K562 (cell line): ENCODE results near the gene CDS1. TPM values are rescaled to one million over a fixed set of nuclear protein-coding genes. Genes with fewer than 3 reads are reported as not detected.

Experiments used
- ATAC-seq: fragments of 200-7000 bp; cut with Tn5 transposase; 3 replicates; pipeline ENCODE4 v1.9.1; 2020; ENCODE audit warnings: moderate library complexity
- BruUV-seq: library from RNA; stranded (reverse); fragments of 400-500 nt; replicated peaks from 2 replicates; lab custom pipeline; 2021; lab: Mats Ljungman, UMichigan
- CTCF ChIA-PET: fragments of 300-600 bp; formaldehyde crosslinking; extraction: SDS; loops from one replicate; lab custom pipeline; 2021; ENCODE audit warnings: low intra/inter-chr PET ratio; lab: Yijun Ruan, JAX
- POLR2A ChIA-PET: fragments of 300-600, 350-650 bp; sonication (Branson Sonifier 250); formaldehyde crosslinking; extraction: SDS; loops from one replicate; lab custom pipeline; 2021; ENCODE audit warnings: antibody characterized with exemption, inconsistent platforms; lab: Yijun Ruan, JAX
- DNase-seq, 4 experiments: peaks; one replicate each; pipeline versions ENCODE4 v3.0.0 to v3.0.0-alpha.2; 2011 to 2018; ENCODE audit warnings: low spot score in 3 of 4, mixed read lengths in 3 of 4; ENCODE audit errors: extremely low read depth in 1 of 4
- FAIRE-seq: peaks from 2 replicates; lab custom pipeline; 2011; peaks lifted over from hg19 to GRCh38; lab: Jason Lieb, UNC
- H2AFZ ChIP-seq: 2 replicates; pipeline ENCODE4 v1.6.0; 2011; ENCODE audit warnings: low read depth, low read length, control low read depth, inconsistent platforms
- H3K27ac ChIP-seq: fragments of 200-600 bp; 3 replicates; pipeline ENCODE4 v1.8.0; 2011; ENCODE audit warnings: low read depth, mild to moderate bottlenecking, control low read depth, inconsistent platforms, low read length, moderate library complexity, mixed read lengths; ENCODE audit errors: extremely low read depth
- H3K27me3 ChIP-seq, 2 experiments: fragments of 300-600 bp in 1 of 2; 2 replicates in 1 of 2; 3 replicates in 1 of 2; pipeline versions ENCODE4 v1.6.0 to v1.8.0; 2011; ENCODE audit warnings: inconsistent platforms in 2 of 2, low read length in 2 of 2, mild to moderate bottlenecking in 1 of 2, mixed read lengths in 1 of 2, moderate library complexity in 1 of 2; ENCODE audit not compliant: control insufficient read depth in 2 of 2, insufficient read depth in 2 of 2
- H3K36me3 ChIP-seq: fragments of 300-600 bp; 3 replicates; pipeline ENCODE4 v1.8.0; 2011; ENCODE audit warnings: mild to moderate bottlenecking, low read length, inconsistent platforms; ENCODE audit not compliant: control insufficient read depth, insufficient read depth
- H3K4me1 ChIP-seq, 2 experiments: fragments of 200-600 bp in 1 of 2; replicated peaks in 1 of 2; 2 replicates in 1 of 2; 3 replicates in 1 of 2; pipeline versions ENCODE4 v1.5.1 to v1.8.0; 2011; ENCODE audit warnings: inconsistent platforms in 2 of 2, low read length in 2 of 2, mild to moderate bottlenecking in 1 of 2, mixed read lengths in 1 of 2, moderate library complexity in 1 of 2; ENCODE audit not compliant: control insufficient read depth in 2 of 2, insufficient read depth in 2 of 2
- H3K4me2 ChIP-seq: 2 replicates; pipeline ENCODE4 v1.6.1; 2011; ENCODE audit warnings: low read length, control low read depth, inconsistent platforms, mixed read lengths; ENCODE audit not compliant: insufficient read depth
- H3K4me3 ChIP-seq: fragments of 200-600 bp; sonication (generic), shearing (Covaris generic); 2 replicates; pipeline ENCODE4 v1.5.1; 2016; ENCODE audit warnings: control low read depth, inconsistent platforms
- H3K79me2 ChIP-seq: fragments of 200-600 bp; 3 replicates; pipeline ENCODE4 v1.8.0; 2011; ENCODE audit warnings: low read length, inconsistent platforms; ENCODE audit not compliant: control insufficient read depth, insufficient read depth
- H3K9ac ChIP-seq, 2 experiments: 2 replicates each; pipeline versions ENCODE4 v1.6.0 to v1.6.1; 2011; ENCODE audit warnings: low read depth in 2 of 2, low read length in 2 of 2, control low read depth in 1 of 2, inconsistent platforms in 1 of 2, mild to moderate bottlenecking in 1 of 2, mixed read lengths in 1 of 2; ENCODE audit not compliant: insufficient read depth in 1 of 2
- H3K9me1 ChIP-seq: one replicate; pipeline ENCODE4 v1.6.0; 2011; ENCODE audit warnings: inconsistent platforms, mild to moderate bottlenecking, low read length, moderate library complexity; ENCODE audit not compliant: control insufficient read depth, insufficient read depth
- H3K9me3 ChIP-seq: replicated peaks from 2 replicates; pipeline ENCODE4 v1.5.1; 2011; ENCODE audit warnings: low read depth, low read length, inconsistent platforms; ENCODE audit not compliant: control insufficient read depth, insufficient read depth
- H4K20me1 ChIP-seq: replicated peaks from 2 replicates; pipeline ENCODE4 v1.6.1; 2011; ENCODE audit warnings: low read length, inconsistent platforms, mixed read lengths; ENCODE audit not compliant: control insufficient read depth, insufficient read depth
- CHD1 ChIP-seq: fragments of 200-600 bp; sonication (generic); IDR thresholded peaks from one replicate; pipeline ENCODE4 v1.6.1; 2012; ENCODE audit warnings: mild to moderate bottlenecking, moderate library complexity, low read length, inconsistent platforms
- FOXP1 ChIP-seq: sonication (generic); formaldehyde crosslinking; IDR thresholded peaks from 2 replicates; pipeline ENCODE4 v1.8.0; 2022; ENCODE audit warnings: mild to moderate bottlenecking, missing genetic modification reagents
- GTF2E2 ChIP-seq: fragments of 200-800 bp; sonication (Bioruptor generic); IDR thresholded peaks from 2 replicates; pipeline ENCODE4 v1.6.1; 2016; ENCODE audit warnings: missing genetic modification characterization, missing compliant biosample characterization
- KAT2B ChIP-seq: IDR thresholded peaks from one replicate; pipeline ENCODE4 v1.6.1; 2012; ENCODE audit warnings: low read depth, mild to moderate bottlenecking, control low read depth, inconsistent platforms, low read length, moderate library complexity
- NFIC ChIP-seq: fragments of 450-650 bp; IDR thresholded peaks from 2 replicates; pipeline ENCODE4 v1.6.1; 2017; ENCODE audit warnings: mild to moderate bottlenecking, inconsistent platforms
- PCBP2 ChIP-seq: fragments of 200-400 bp; formaldehyde crosslinking; IDR thresholded peaks from 2 replicates; pipeline ENCODE4 v1.6.1; 2018; ENCODE audit warnings: low read length, low read depth, mild to moderate bottlenecking, moderate library complexity; ENCODE audit not compliant: poor library complexity, severe bottlenecking
- PHB2 ChIP-seq: fragments of 450-650 bp; IDR thresholded peaks from 2 replicates; pipeline ENCODE4 v1.6.1; 2017; ENCODE audit warnings: low read depth
- SMARCA4 ChIP-seq: fragments of 450-650 bp; IDR thresholded peaks from 2 replicates; pipeline ENCODE4 v1.6.1; 2016
- SMC3 ChIP-seq: conservative IDR thresholded peaks from 2 replicates; pipeline ENCODE4 v1.6.1; 2011; ENCODE audit warnings: low read depth, low read length, improper control_type of control experiment; ENCODE audit not compliant: insufficient read depth
- TRIM24 ChIP-seq, 2 experiments: fragments of 450-650 bp; IDR thresholded peaks; 2 replicates each; pipeline ENCODE4 v1.6.1; 2016
- ZBTB5 ChIP-seq: fragments of 450-650 bp; IDR thresholded peaks from 2 replicates; pipeline ENCODE4 v1.6.1; 2017; ENCODE audit warnings: antibody characterized with exemption
- ZNF239 ChIP-seq: fragments of 250-450 bp; sonication (Bioruptor Pico); IDR thresholded peaks from 2 replicates; pipeline ENCODE4 v1.4.0; 2020; ENCODE audit warnings: mild to moderate bottlenecking
- ZNF764 ChIP-seq: fragments of 250-450 bp; sonication (Bioruptor Pico); IDR thresholded peaks from 2 replicates; pipeline ENCODE4 v1.4.0; 2020; ENCODE audit warnings: low read depth, mild to moderate bottlenecking, moderate library complexity
- WGBS: fragments of 100-300 bp; shearing (Covaris generic); methylation state at CpG from one replicate; pipeline ENCODE4 v1.1.6; 2016; ENCODE audit warnings: low coverage, mixed read lengths; ENCODE audit not compliant: insufficient coverage; ENCODE audit errors: missing lambda C conversion rate; 5-methylcytosine and 5-hydroxymethylcytosine counted together
- in situ Hi-C: fragments of 300-500 bp; cut with MboI; formaldehyde crosslinking; loops from 4 replicates; pipeline ENCODE4 v1.15.0; 2018; ENCODE audit warnings: inconsistent platforms, mixed read lengths
- intact Hi-C: fragments of 100-400 bp; cut with micrococcal nuclease; formaldehyde crosslinking; loops from 2 replicates; pipeline ENCODE4 v1.14.2; 2022
- polyA plus RNA-seq, 8 experiments: library from polyadenylated mRNA; depleted of rRNA in 4 of 8; stranded (reverse) in 5 of 8; unstranded in 3 of 8; fragments of >200 nt; fragmentation: Nextera tagmentation in 2 of 8; fragmentation: Illumina TruSeq in 1 of 8; extraction: Ambion mirVana in 2 of 8; extraction: Trizol in 1 of 8; gene quantifications; 2 replicates each; pipeline versions ENCODE4 v1.2.1 to v1.2.3, GENCODE V29; 2011 to 2014; ENCODE audit warnings: inconsistent platforms in 1 of 8, missing spikeins in 1 of 8
- total RNA-seq, 7 experiments: library from RNA; depleted of rRNA in 6 of 7; stranded (reverse); fragments of >200 nt in 6 of 7; fragmentation: Illumina TruSeq in 2 of 7; extraction: Trizol in 2 of 7; gene quantifications; 2 replicates each; pipeline versions ENCODE4 v1.2.1 to v1.2.3, GENCODE V29; 2011 to 2021; ENCODE audit warnings: low replicate concordance in 1 of 7
- TF ChIP-seq, protein P1 (sequence below): fragments of 250-450 bp; sonication (Bioruptor Pico); IDR thresholded peaks from 2 replicates; pipeline ENCODE4 v1.5.1; 2021; ENCODE audit warnings: mild to moderate bottlenecking
- TF ChIP-seq, protein P2 (sequence below): sonication (generic); formaldehyde crosslinking; IDR thresholded peaks from 2 replicates; pipeline ENCODE4 v1.8.0; 2022; ENCODE audit warnings: mild to moderate bottlenecking, missing genetic modification reagents, borderline replicate concordance

Gene CDS1
- total and polyA plus RNA-seq, 9 of the 15 experiments (the other 6 are each of a cell fraction or from before 2014, with no cell fraction given): 0.04 to 0.42 (median 0.15) TPM

- WGBS: 2% methylated on average over 4 of the region's 4 CpGs
- DNase-seq (peak in 3 of 4 experiments; percentile 13 to 58 (median 29)), ATAC-seq (no peak), FAIRE-seq (peak; percentile 69)
- H3K36me3 ChIP-seq: no peaks in the 10 kb centered on the region
- ChIA-PET POLR2A (interaction anchor here (0.7 kb wide), 1 partner anchor 9 kb away, joined by 3 read pairs; no protein-coding TSS in a partner anchor), CTCF (interaction anchor here (1.9 kb wide), 1 partner anchor 392 kb away, joined by 12 read pairs; no protein-coding TSS in a partner anchor)
- H3K9ac ChIP-seq: no peak overlapping the region
- H4K20me1 ChIP-seq: no peaks in the 10 kb centered on the region
- peaks cover 10 to 19% of the 10 kb centered on the region in 2 experiments for H3K27me3 ChIP-seq
- intact Hi-C loops (loop anchor here (1.0 to 5.0 kb wide), 2 partner anchors 393 to 884 kb away; no protein-coding TSS in a partner anchor), in situ Hi-C loops (no loop called here)
- H3K27ac ChIP-seq: no peak overlapping the region
- H3K4me3 ChIP-seq: no peak overlapping the region
- H2AFZ ChIP-seq: no peak overlapping the region
- H3K4me2 ChIP-seq: no peak overlapping the region
- no TSS peak for BruUV-seq
- H3K9me1 ChIP-seq: no peaks in the 10 kb centered on the region
- H3K4me1 ChIP-seq: peaks cover 4 to 17% of the 10 kb centered on the region in 2 experiments; a peak in 3 of 5 replicates
- no peaks in the 10 kb centered on the region for H3K79me2 ChIP-seq
- no peaks in the 10 kb centered on the region for H3K9me3 ChIP-seq
- no peak for TF ChIP-seq PHB2
- TF ChIP-seq TRIM24 (IDR thresholded peaks at IDR 0.05): no peak
- TF ChIP-seq NFIC: no peak
- no peak for TF ChIP-seq ZNF239 (CRISPR knock-in tag)
- TF ChIP-seq GTF2E2 (tag): no peak
- no peak for TF ChIP-seq ZNF764 (CRISPR knock-in tag)
- TF ChIP-seq, protein P1, sequence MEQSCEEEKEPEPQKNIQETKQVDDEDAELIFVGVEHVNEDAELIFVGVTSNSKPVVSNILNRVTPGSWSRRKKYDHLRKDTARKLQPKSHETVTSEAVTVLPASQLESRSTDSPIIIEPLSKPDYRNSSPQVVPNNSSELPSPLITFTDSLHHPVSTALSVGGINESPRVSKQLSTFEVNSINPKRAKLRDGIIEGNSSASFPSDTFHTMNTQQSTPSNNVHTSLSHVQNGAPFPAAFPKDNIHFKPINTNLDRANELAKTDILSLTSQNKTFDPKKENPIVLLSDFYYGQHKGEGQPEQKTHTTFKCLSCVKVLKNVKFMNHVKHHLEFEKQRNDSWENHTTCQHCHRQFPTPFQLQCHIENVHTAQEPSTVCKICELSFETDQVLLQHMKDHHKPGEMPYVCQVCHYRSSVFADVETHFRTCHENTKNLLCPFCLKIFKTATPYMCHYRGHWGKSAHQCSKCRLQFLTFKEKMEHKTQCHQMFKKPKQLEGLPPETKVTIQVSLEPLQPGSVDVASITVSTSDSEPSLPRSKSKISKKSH: no peak
- TF ChIP-seq FOXP1 (CRISPR knock-in tag): no peak
- TF ChIP-seq SMARCA4: no peak
- no peak for TF ChIP-seq ZBTB5
- TF ChIP-seq SMC3: no peak
- no peak for TF ChIP-seq PCBP2
- TF ChIP-seq, protein P2, sequence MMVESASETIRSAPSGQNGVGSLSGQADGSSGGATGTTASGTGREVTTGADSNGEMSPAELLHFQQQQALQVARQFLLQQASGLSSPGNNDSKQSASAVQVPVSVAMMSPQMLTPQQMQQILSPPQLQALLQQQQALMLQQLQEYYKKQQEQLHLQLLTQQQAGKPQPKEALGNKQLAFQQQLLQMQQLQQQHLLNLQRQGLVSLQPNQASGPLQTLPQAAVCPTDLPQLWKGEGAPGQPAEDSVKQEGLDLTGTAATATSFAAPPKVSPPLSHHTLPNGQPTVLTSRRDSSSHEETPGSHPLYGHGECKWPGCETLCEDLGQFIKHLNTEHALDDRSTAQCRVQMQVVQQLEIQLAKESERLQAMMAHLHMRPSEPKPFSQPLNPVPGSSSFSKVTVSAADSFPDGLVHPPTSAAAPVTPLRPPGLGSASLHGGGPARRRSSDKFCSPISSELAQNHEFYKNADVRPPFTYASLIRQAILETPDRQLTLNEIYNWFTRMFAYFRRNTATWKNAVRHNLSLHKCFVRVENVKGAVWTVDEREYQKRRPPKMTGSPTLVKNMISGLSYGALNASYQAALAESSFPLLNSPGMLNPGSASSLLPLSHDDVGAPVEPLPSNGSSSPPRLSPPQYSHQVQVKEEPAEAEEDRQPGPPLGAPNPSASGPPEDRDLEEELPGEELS (CRISPR knock-in tag): no peak
- no peak for TF ChIP-seq CHD1
- no peak for TF ChIP-seq KAT2B
These were observed 4.2 kb upstream of the CDS1 start for GRCh38 chr4:84578540-84579402.
